Activated B cell treated with CpG ODN at 0.5 μM for 24 hours (primary cell): ENCODE measurements around the gene GCGR. TPM values are rescaled to one million over a fixed set of nuclear protein-coding genes. Genes with fewer than 3 reads are reported as not detected.
A peak's percentile ranks its signal among the peaks of the same experiment; 100 is the strongest.

Experiments
- ATAC-seq: fragments of 200-7000 bp; cut with Tn5 transposase; one replicate; pipeline ENCODE4 v1.10.0; 2021; ENCODE audit warnings: low read depth, mild to moderate bottlenecking, moderate library complexity
- CTCF ChIA-PET: fragments of 350-600 bp; sonication (Branson Sonifier 250); formaldehyde crosslinking; loops from one replicate; lab custom pipeline; 2021; ENCODE audit warnings: antibody characterized with exemption; lab: Charles Lee
- POLR2A ChIA-PET: fragments of 350-600 bp; sonication (Branson Sonifier 250); formaldehyde crosslinking; loops from one replicate; lab custom pipeline; 2021; ENCODE audit warnings: antibody characterized with exemption; lab: Charles Lee
- DNase-seq: peaks from one replicate; pipeline ENCODE4 v3.0.0; 2022
- H3K27ac Mint-ChIP-seq: one replicate; pipeline ENCODE4 v1.8.0; 2020; ENCODE audit warnings: mixed read lengths
- H3K27me3 Mint-ChIP-seq: one replicate; pipeline ENCODE4 v1.8.0; 2021; ENCODE audit warnings: mixed read lengths
- H3K36me3 Mint-ChIP-seq: one replicate; pipeline ENCODE4 v1.8.0; 2021; ENCODE audit warnings: low read depth, mixed read lengths
- H3K4me1 Mint-ChIP-seq: one replicate; pipeline ENCODE4 v1.8.0; 2021; ENCODE audit warnings: mixed read lengths
- H3K4me3 Mint-ChIP-seq: one replicate; pipeline ENCODE4 v1.8.0; 2020; ENCODE audit warnings: mild to moderate bottlenecking, mixed read lengths
- H3K9me3 Mint-ChIP-seq: one replicate; pipeline ENCODE4 v1.8.0; 2020; ENCODE audit warnings: mixed read lengths
- intact Hi-C: fragments of 100-400 bp; cut with micrococcal nuclease; formaldehyde crosslinking; loops from one replicate; pipeline ENCODE4 v1.15.1; 2024
- total RNA-seq: library from RNA; stranded (reverse); gene quantifications from 2 replicates; pipeline ENCODE4 v1.2.3, GENCODE V29; 2022
- TF ChIP-seq, protein P1 (sequence below): fragments of 200-600 bp; IDR thresholded peaks from one replicate; pipeline ENCODE4 v1.8.0; 2022; ENCODE audit warnings: antibody characterized with exemption, mild to moderate bottlenecking

GCGR gene
- total RNA-seq, 1 donor from 2014 or later, result 0.20 TPM

DNA sequence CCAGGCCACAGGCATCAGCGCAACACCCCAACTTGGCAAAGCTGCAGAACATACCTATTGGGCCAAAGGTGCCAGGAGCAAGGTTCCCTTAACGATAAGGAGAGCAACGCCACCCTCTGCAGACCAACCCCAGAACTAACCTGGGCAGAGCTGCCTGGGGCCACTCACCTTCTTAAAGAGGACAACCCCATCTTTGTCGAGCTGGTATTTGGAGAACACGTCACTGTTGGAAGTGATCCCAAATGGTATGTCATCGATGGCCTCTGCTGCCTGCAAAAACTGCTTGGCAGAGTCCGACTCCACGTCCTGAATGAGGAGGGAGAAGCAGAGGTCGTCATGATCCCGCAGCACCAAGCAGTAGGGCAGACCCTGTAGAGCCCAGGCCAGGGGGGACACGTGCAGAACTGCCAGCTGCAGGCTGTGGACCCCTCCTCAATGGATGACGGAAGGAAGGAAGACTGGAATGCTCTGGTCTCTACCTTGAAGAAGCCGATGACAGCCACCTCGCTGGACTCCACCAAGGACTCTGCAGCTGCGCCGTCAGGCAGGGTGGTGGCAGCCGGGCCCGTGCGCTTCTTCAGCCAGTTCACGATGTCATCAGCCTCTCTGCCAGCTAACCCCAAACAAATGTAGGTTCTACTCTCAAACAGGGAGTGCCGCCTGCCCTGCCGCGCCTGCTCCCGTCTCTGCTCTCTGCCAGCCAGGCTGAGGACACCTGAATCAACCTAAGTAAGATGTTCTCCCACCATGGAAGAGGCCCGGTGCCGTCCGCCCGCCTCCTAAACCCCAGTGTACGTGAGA lies 51.2 kb downstream of the GCGR start:
- TF ChIP-seq, protein P1, sequence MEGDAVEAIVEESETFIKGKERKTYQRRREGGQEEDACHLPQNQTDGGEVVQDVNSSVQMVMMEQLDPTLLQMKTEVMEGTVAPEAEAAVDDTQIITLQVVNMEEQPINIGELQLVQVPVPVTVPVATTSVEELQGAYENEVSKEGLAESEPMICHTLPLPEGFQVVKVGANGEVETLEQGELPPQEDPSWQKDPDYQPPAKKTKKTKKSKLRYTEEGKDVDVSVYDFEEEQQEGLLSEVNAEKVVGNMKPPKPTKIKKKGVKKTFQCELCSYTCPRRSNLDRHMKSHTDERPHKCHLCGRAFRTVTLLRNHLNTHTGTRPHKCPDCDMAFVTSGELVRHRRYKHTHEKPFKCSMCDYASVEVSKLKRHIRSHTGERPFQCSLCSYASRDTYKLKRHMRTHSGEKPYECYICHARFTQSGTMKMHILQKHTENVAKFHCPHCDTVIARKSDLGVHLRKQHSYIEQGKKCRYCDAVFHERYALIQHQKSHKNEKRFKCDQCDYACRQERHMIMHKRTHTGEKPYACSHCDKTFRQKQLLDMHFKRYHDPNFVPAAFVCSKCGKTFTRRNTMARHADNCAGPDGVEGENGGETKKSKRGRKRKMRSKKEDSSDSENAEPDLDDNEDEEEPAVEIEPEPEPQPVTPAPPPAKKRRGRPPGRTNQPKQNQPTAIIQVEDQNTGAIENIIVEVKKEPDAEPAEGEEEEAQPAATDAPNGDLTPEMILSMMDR, result no peak
- Mint-ChIP-seq H3K4me1 (peaks cover 14% of the 10 kb centered on the region), H3K4me3 (no peak overlapping the region), H3K27ac (no peak overlapping the region), H3K9me3 (no peaks in the 10 kb centered on the region), H3K36me3 (peaks cover 65% of the 10 kb centered on the region), H3K27me3 (no peaks in the 10 kb centered on the region)
- CTCF ChIA-PET, result interaction anchor here (0.9 to 1.7 kb wide), 2 partner anchors 120 to 180 kb away, joined by 3 to 6 read pairs; no protein-coding TSS in a partner anchor
- POLR2A ChIA-PET, result interaction anchor here (0.6 to 1.4 kb wide), 2 partner anchors 22 to 33 kb away, joined by 3 to 6 read pairs; partner anchors contain the start of gene MCRIP1
- ATAC-seq (no peak), DNase-seq (no peak)
- intact Hi-C loops, result no loop called here

DNA sequence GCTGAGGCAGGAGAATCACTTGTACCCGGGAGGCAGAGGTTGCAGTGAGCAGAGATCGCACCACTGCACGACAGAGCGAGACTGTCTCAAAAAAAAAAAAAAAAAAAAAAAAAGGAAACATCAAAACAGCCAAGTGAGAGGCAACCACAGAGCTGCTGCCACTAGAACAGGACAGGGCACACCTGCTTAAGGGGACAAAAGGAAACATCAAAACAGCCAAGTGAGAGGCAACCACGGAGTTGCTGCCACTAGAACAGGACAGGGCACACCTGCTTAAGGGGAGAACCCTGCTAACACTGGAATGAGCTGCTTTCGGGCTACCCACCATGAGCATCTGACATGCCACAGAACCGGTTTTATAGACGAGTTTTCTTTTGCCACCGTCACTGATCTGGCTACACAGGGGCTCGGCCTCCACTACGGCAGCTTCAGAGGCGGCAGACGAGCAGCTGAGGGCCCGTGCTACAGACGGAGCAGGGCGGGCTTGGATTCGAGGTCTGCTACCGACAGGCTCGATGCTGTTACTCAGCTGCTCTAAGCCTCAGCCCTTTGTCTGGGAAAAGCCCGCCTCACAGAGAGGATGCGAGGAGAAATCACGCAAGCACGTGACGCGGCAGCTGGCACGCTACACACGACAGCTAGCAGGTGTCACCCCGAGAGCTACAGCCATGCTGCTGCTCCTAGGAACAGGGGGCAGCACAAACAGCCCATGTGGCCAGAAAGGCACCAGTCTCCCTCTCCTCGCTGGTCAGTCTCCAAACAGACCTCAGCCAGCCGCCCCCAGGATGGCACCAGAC lies 54.4 kb downstream of the GCGR start:
- POLR2A ChIA-PET, result interaction anchor here (0.6 to 3.9 kb wide), 4 partner anchors 10 to 306 kb away, joined by 3 to 77 read pairs (median 5); partner anchors contain the start of genes ARHGDIA and MCRIP1
- DNase-seq (no peak), ATAC-seq (no peak)
- Mint-ChIP-seq H3K9me3 (no peaks in the 10 kb centered on the region), H3K27me3 (no peaks in the 10 kb centered on the region), H3K27ac (no peak overlapping the region), H3K4me3 (no peak overlapping the region), H3K4me1 (peaks cover 30% of the 10 kb centered on the region), H3K36me3 (peaks cover 53% of the 10 kb centered on the region)
- CTCF ChIA-PET, result no interaction called here
- intact Hi-C loops, result no loop called here
- TF ChIP-seq, protein P1, result no peak

DNA sequence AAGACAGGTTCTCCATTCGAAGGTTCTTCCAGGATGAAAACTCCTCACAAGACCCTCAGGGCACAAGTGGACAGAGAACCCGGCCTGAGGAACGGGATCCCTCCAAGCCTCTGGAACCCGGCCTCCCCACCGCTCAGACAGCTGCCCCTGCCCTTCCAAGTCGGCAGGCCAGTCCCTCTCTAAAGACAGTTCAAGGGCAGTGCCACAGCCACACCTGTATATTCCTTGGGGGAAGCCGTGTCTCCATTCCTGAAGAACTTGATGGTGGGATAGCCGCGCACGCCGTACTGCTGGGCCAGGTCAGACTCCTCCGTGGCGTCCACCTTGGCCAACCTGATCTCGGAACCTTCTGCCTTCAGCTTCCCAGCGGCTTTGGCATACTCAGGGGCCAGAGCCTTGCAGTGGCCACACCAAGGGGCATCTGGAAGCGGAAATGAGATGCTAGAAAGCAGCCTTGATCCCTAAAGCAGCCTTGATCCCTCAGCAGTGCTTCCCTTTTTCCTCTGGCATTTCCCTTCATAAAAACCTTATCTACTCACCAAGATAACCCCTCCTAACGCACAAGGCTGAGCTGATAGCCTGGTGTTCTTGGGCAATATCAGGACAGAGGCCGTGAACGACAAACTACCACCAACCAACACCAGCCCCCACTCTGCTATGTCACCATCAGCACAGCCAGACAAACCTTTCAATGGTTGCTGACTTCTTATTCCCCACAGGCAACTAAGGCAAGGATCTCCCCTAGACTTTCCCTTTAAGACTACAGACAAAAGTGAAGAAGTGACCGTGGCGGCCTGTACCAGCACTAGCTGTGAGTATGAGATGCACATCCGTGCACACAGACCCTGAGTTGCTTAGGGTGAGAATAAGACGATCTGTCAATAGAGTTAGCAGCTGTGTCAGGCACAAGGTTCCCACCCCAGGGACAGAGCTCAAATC lies 55.3 kb downstream of the GCGR start:
- Mint-ChIP-seq H3K4me1 (peaks cover 30% of the 10 kb centered on the region), H3K9me3 (no peaks in the 10 kb centered on the region), H3K36me3 (peaks cover 49% of the 10 kb centered on the region), H3K27ac (peak overlapping the region; percentile 70), H3K4me3 (peak overlapping the region; percentile 82), H3K27me3 (no peaks in the 10 kb centered on the region)
- CTCF ChIA-PET, result no interaction called here
- TF ChIP-seq, protein P1, result no peak
- ATAC-seq (no peak), DNase-seq (no peak)
- intact Hi-C loops, result no loop called here
- POLR2A ChIA-PET, result interaction anchor here (0.6 to 3.9 kb wide), 6 partner anchors 10 to 306 kb away, joined by 3 to 77 read pairs (median 4); partner anchors contain the start of genes ARHGDIA, ARL16, HGS and MAFG

DNA sequence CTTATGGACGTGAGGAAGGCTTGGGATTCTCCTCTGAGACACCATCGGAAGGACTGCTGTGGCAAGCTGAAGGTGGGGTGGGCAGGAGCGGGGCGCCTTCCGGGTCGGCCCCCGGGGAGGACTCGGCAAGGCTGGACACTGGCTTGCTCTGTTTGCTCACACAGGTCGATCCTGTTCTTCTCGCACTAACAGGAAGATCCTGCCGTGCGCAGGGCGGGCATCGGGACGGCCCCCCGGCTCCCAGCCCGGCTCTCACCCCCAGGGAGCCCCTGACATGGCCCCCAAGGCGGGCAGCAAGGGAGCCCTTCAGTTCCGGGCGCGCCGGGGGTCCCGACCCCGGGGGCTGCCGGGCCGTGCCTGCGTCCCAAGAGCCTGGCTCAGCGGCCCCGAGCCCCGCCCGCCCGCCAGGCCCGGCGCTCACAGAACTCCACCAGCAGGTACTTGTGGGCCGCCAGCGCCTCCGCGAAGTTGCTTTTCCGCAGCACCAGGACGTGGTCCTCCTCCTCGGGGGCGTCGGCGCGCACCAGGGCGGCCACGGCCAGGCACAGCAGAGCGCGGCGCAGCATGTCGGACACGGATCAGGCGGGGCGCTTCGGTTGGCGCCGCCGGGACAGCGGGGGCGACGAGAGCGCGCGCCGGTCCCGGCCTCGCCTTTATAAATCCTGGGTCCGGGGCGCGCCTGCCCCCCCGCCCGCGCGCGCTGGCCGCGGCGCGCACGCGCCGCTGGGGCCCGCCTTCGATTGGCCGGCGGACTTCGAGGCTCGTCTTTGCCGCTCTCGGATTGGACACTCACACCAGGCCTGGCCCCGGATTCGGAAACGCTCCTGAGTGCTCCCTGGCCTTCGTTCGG lies 56.2 kb downstream of the GCGR start, which contains the start of gene P4HB:
TSS of gene P4HB (minus strand) at position 630 of the 850 bp plus-strand sequence. CDS start at position 566, 64 bp downstream.
- H3K9me3 Mint-ChIP-seq, result no peaks in the 10 kb centered on the region
- CTCF ChIA-PET, result no interaction called here
- TF ChIP-seq, protein P1, result no peak

More for the DNA sequence above, 56.2 kb downstream of the GCGR start, which contains the start of gene P4HB:
- POLR2A ChIA-PET, result interaction anchor here (0.6 to 3.9 kb wide), 18 partner anchors 11 to 594 kb away, joined by 3 to 77 read pairs (median 6); partner anchors contain the start of genes ACTG1, ARHGDIA, ARL16 and DCXR
- Mint-ChIP-seq H3K36me3 (peaks cover 41% of the 10 kb centered on the region), H3K27me3 (no peaks in the 10 kb centered on the region), H3K4me1 (peaks cover 30% of the 10 kb centered on the region), H3K27ac (peak within 1 kb of the TSS; percentile 94), H3K4me3 (peak within 1 kb of the TSS; percentile 89)
- intact Hi-C loops, result loop anchor here (1.0 to 10.0 kb wide), 12 partner anchors 31 to 345 kb away; partner anchors contain the start of genes ACTG1, ALYREF, ANAPC11 and ARL16
- ATAC-seq, result no peak
- DNase-seq, result peak; percentile 88
